ENCODE results near the gene PCDHA4.
"Not testable (repeated sequence)": the region's sequence is repeated elsewhere in the genome, so short reads cannot be mapped to it uniquely, and the experiment has no call there.

Gene PCDHA4

DNA sequence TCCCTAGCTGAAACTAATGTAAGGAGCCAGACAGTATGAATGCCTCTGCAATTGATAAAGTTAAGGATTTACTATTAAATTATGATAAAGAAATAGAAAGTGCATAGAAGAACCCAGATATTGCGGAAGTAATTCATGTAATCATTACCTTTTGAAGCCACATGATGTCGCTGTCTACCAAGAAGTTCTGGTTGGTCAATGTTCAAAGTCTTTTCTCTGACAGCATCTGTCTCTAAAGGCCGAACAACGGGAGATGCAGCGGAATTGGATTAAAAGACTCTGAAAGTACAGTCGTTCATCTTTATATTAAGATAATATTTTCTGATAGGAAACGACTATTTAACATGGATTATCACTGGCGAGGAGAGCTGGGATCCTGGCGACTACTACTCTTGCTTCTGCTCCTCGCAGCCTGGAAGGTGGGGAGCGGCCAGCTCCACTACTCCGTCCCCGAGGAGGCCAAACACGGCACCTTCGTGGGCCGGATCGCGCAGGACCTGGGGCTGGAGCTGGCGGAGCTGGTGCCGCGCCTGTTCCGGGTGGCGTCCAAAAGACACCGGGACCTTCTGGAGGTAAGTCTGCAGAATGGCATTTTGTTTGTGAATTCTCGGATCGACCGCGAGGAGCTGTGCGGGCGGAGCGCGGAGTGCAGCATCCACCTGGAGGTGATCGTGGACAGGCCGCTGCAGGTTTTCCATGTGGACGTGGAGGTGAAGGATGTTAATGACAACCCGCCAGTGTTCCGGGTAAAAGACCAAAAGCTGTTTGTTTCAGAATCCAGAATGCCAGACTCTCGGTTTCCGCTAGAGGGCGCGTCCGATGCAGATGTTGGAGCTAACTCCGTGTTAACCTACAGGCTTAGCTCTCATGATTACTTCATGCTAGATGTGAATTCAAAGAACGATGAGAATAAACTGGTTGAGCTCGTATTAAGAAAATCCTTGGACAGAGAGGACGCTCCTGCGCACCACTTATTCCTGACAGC is 34.4 kb downstream of the PCDHA4 start, which contains the start of gene PCDHA8:
Gene PCDHA8, plus strand, starts transcription at position 210 of the 985 bp plus-strand sequence. Its CDS starts 135 bp downstream, at position 345.
- TF ChIP-seq, protein P1, sequence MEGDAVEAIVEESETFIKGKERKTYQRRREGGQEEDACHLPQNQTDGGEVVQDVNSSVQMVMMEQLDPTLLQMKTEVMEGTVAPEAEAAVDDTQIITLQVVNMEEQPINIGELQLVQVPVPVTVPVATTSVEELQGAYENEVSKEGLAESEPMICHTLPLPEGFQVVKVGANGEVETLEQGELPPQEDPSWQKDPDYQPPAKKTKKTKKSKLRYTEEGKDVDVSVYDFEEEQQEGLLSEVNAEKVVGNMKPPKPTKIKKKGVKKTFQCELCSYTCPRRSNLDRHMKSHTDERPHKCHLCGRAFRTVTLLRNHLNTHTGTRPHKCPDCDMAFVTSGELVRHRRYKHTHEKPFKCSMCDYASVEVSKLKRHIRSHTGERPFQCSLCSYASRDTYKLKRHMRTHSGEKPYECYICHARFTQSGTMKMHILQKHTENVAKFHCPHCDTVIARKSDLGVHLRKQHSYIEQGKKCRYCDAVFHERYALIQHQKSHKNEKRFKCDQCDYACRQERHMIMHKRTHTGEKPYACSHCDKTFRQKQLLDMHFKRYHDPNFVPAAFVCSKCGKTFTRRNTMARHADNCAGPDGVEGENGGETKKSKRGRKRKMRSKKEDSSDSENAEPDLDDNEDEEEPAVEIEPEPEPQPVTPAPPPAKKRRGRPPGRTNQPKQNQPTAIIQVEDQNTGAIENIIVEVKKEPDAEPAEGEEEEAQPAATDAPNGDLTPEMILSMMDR (IDR thresholded peaks at IDR 0.05), result peak; percentile 63

DNA sequence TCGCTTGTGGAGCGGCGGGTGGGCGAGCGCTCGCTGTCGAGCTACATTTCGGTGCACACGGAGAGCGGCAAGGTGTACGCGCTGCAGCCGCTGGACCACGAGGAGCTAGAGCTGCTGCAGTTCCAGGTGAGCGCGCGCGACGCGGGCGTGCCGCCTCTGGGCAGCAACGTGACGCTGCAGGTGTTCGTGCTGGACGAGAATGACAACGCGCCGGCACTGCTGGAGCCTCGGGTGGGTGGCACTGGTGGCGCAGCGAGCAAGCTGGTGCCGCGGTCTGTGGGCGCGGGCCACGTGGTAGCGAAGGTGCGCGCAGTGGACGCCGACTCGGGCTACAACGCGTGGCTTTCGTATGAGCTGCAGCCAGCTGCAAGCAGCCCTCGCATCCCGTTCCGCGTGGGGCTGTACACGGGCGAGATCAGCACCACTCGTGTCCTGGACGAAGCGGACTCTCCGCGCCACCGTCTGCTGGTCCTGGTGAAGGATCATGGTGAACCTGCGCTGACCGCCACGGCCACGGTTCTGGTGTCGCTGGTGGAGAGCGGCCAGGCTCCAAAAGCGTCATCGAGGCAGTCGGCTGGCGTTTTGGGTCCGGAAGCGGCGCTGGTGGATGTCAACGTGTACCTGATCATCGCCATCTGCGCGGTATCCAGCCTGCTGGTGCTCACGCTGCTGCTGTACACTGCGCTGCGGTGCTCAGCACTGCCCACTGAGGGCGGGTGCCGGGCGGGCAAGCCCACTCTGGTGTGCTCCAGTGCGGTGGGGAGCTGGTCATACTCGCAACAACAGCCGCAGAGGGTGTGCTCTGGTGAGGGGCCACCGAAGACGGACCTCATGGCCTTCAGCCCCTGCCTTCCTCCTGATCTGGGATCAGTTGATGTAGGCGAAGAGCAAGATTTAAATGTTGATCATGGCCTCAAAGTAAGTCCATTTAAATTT is 36.2 kb downstream of the PCDHA4 start:
- TF ChIP-seq, protein P1 (IDR thresholded peaks at IDR 0.05), result no peak

GRCh38 chr5:140848139-140849102 is 41.6 kb downstream of the PCDHA4 start, which contains the start of gene PCDHA9:
Gene PCDHA9 (plus strand): TSS chr5:140848382. CDS start chr5:140848496, 114 bp downstream.
- TF ChIP-seq, protein P1 (IDR thresholded peaks at IDR 0.05), result not testable (repeated sequence)

DNA sequence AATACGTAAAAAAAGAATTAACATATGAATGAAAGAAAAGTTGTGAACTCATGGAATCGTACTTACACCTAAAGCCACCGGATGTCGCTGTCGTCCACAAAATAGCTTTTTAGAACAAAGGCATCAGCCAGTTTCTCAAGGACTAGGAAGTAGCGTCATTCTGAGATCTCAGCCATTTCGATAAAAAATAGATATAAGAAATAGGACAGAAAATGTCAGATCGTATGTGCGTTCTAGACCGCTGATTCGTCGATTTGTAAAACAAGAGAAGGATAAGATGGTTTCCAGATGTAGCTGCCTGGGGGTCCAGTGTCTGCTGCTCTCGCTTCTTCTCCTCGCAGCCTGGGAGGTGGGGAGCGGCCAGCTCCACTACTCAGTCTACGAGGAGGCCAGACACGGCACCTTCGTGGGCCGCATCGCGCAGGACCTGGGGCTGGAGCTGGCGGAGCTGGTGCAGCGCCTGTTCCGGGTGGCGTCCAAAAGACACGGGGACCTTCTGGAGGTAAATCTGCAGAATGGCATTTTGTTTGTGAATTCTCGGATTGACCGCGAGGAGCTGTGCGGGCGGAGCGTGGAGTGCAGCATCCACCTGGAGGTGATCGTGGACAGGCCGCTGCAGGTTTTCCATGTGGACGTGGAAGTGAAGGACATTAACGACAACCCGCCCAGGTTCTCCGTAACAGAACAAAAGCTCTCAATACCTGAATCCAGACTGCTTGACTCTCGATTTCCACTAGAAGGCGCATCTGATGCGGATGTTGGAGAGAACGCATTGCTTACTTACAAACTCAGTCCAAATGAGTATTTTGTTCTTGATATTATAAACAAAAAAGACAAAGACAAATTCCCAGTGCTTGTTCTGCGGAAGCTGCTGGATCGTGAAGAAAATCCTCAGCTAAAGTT is 49.2 kb downstream of the PCDHA4 start, which contains the start of gene PCDHA10:
Gene PCDHA10, plus strand, starts transcription at position 126 of the 903 bp plus-strand sequence. Its CDS starts 152 bp downstream, at position 278.
- TF ChIP-seq, protein P1 (IDR thresholded peaks at IDR 0.05), result peak; percentile 37

DNA sequence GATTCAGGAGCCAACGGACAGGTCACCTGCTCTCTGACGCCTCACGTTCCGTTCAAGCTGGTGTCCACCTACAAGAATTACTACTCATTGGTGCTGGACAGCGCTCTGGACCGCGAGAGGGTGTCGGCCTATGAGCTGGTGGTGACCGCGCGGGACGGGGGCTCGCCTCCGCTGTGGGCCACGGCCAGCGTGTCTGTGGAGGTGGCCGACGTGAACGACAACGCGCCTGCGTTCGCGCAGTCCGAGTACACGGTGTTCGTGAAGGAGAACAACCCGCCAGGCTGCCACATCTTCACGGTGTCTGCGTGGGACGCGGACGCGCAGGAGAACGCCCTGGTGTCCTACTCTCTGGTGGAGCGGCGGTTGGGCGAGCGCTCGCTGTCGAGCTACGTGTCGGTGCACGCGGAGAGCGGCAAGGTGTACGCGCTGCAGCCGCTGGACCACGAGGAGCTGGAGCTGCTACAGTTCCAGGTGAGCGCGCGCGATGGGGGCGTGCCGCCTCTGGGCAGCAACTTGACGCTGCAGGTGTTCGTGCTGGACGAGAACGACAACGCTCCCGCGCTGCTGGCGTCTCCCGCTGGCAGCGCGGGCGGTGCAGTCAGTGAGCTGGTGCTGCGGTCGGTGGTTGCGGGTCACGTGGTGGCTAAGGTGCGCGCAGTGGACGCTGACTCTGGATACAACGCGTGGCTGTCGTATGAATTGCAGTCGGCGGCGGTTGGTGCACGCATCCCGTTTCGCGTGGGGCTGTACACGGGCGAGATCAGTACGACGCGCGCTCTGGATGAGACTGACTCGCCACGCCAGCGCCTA is 50.5 kb downstream of the PCDHA4 start:
- TF ChIP-seq, protein P1 (IDR thresholded peaks at IDR 0.05), result no peak

GRCh38 chr5:140857987-140858240 is 51.0 kb downstream of the PCDHA4 start:
- TF ChIP-seq, protein P1 (IDR thresholded peaks at IDR 0.05), result no peak
